TTC549 (cell line): ENCODE results near the gene SRGAP1.
"Not testable (repeated sequence)": the region's sequence is repeated elsewhere in the genome, so short reads cannot be mapped to it uniquely, and the experiment has no call there.

Source experiments
- FAIRE-seq: peaks from 2 replicates; lab custom pipeline; 2012; peaks lifted over from hg19 to GRCh38; lab: Jason Lieb, UNC

Gene SRGAP1

DNA sequence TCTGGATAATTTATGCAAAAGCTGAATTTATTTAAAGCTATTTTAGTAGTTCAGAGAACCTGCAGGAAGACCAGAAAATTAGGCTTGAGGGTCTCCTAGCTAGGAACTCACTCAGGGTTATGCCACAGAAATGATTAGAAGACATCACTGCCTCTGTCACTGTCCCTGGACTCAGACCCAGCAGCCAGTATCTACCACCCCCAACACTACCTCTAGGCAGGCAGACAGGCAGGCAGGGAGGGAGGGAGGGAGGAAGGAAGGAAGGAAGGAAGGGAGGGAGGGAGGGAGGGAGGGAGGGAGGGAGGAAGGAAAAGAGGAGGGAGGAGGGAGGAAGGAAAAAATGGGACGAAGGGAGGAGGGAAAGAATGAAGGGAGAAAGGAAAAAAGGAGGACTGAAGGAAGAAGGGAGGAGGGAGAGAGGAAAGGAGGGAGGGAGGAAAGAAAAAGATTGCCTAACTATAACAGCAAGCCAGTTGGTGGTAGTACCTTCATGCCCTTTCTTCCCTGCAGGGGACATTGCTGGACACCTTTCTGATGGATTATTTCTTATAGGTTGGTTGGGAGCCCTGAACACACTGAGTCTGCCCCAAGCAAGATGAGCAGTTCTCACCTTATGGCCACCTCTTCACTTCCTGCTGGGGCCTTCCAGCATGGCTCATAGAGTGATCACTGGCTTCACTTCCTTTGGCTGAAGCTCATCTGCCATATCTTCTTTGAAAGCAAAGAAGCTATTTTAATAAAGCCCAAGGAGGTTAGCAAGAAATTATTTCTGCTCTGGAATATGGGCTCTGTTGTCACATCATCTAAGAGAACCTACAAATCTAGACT is 327.9 kb downstream of the SRGAP1 start:
- FAIRE-seq: no peak

DNA sequence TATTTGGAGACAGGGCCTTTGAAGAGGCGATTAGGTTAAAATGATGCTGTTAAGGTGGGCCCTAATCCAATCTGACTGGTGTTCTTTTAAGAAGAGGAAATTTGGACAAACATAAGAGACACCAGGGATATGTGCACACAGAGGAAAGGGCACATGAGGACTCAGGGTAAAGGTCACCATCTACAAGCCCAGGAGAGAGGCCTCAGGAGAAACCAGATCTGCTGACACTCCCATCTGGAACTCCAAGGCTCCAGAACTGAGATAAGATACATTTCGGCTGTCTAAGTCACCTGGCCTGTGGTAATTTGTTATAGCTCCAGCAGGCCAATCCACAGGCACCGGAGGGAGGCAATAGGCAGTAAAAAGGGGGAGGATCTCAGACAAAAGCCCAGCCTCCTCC is 329.0 kb downstream of the SRGAP1 start:
- no peak for FAIRE-seq

DNA sequence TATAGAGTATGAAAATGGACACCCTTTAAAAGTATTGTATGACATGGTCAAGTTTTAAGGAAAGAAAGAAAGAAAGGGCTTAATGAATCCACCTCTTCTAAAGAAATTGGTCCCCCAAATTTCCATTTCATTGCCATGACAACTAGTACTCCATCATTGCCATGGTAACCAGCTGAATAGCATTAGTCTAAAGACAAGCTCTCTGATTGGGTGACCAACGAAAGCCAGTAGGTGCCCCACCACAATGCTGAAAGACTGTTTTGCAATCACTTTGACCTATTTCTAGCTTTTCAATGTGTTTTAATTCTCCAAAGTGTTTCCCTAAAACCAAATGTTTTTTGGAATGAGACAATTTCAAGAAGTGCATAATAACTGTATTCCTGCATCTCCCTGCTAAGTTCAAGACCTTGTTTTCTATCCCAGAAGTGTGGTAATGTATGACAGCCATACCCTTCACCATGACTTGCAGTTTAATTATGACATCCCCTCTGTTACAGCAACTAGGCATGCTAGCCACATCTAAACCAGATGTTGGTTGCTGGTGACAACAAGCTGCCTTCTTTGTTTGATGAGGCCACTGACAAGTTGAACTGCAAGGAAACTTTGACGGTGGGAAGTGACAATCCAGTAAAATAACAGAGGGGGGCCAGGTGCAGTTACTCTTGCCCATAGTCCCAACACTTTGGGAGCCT is 330.9 kb downstream of the SRGAP1 start:
- no peak for FAIRE-seq

DNA sequence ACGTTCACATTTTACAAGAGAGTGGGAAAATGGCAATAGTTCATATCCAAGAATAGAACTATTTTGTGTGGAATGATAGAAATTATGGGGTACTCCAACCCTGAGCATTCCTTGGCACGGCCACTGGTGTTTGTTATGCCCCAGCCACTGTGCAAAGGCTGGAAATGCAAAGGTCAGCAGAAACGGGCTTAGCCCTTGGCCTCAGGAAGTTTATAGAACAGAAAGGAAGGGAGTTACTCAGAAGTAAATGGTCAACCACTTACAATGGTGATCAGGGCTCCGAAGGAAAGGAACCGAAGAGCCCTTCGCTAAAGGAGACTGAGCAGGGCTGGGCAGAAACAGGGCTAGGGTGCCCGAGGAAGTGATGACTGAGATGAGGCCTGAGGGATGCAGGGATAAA is 332.5 kb downstream of the SRGAP1 start:
- FAIRE-seq: no peak

DNA sequence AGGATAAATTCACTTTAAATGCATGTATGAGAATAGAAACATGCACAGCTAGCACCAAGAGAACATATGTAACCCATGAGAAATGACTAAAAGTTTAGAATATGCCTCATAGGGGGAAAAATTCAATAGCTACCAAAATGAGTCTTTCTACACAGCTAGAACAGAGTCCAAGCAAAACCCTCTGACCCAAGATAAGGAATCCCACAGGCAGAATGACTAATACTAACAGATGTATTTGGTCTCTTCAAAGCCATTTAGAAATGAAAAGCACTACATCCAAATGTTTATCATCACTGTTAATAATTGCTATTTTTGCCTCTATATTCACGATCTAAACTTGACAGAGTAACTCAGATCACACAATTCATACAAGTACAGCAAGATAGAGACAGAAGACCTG is 333.6 kb downstream of the SRGAP1 start:
- FAIRE-seq: no peak

DNA sequence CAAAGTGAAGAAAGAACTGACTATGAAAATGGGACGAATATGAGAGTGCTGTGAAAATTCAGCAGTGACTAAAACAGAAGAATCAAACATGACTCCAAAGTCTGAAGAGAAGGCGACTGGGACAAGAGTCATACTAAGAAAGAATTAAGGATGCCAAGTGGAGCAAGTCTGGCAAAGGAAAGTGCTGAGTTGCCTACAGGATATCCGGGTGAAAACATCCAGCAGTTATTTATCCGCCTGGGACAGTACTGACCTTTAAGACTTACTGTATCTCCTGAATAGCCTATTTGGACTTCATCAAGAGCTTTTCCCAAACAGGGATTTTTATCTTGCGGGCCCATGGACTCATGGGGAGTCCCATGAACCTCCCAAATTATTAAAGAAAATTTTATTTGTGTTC is 336.5 kb downstream of the SRGAP1 start:
- no peak for FAIRE-seq

DNA sequence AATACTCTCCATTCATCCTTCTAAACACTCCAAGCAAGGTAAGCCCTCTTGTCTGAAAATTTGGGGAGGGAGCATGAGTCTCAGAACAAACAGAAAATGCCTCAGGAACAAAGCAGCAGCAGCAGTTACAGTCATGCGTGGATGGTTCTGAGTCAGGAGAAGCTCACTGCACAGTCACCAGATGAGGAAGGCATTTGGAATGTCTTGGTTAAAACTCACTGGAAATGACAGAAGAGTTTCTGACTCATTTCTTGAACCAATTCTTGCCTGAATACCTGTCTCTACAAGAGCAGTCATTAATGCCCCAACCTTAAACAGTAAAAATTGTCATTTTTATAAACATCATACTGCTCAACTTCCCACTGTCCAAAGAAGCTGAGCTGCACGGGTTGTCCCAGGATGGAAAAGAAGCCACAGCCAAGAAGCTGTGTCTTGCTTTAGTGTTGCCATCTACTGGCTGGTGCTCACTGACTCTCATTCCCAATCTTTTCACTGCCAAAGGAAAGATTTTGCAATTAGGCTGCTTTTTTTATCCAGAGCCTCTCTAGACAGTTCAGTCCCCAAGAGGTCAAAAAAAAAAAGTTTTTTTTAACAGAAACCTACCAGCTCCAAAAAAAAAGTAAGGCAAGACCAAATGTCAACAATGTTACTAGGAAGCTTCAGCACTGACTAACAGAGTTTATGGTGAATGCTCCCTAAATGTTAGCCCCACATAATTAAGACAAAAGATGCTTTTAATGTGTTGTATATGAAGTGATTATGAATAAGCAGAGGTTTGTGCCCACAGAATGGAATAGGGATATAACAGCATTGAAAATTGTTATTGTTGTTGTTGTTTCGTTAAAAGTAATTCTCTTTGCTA is 337.2 kb downstream of the SRGAP1 start:
- peak; percentile 86 for FAIRE-seq

DNA sequence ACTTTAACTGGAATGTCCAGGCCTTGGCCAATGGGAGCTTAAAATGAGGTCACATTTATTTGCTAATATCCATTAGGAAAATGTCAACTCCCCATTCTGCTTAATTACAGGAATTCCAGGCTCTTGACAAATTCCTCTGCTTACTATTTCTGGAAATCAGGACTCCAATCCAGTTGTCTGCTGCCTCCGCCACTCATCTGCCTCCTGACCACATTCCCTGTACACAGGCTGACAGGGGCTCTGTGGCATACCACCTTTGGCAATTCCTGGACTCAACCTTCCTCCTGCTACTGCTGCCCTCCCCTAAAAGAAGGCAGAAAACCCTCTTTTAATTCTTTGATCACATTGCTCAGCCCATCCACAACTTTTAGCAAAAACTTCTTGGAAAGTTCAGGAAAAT is 339.7 kb downstream of the SRGAP1 start:
- FAIRE-seq: no peak

DNA sequence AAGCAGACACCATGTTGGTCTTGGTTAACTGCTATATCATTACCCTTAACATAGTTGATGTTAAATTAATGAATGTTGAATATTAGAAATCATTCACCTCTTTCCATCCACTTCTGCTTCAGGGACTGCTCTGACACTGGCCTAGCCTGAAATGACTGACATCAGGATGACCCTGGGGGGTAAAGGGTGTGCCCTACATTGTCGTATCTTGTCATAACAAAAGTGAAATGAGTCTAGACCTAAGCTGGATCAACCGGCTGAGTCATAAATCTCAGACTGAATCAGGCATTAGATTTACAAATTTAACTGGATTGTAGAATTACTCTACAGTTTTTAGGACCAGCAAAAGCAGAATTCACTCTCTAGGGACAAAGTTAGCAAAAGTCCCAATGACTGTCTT is 342.3 kb downstream of the SRGAP1 start:
- no peak for FAIRE-seq

DNA sequence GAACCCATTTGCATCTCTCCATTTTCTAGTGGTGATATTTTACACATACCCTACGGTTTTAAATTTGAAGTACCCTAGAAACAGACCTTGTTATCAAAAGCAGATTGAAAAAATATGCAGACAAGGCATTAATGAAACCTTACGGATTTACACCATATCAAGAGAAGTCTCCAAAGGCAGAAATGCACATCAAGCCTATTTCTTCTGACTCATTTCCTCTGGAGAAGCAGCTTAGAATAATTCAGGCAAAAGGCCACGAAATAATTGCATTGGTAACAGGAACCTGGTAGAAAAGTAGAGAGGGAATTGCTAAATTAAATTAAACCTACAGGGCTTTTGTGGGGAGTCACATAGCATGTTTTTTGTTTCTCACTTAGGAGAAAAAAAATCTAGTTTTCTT is 342.9 kb downstream of the SRGAP1 start:
- no peak for FAIRE-seq

DNA sequence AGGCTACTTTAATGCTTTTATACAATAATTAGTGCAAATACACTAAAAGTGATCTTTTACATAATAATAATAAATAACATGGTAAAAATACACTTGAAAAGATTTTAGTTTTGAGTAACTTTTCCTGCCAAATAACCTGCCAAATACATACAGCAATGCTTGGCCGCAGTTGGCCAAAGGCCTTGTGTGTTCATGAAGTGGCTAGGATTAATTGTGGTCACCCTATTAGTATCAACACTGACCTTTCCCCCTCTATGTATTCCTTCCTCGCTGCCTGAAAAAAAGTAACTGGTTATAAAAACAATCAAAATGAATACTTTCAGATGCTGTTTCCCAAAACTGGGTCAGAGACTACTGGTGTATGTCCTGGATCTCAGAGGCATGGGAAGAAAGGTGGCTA is 343.3 kb downstream of the SRGAP1 start:
- FAIRE-seq: no peak

DNA sequence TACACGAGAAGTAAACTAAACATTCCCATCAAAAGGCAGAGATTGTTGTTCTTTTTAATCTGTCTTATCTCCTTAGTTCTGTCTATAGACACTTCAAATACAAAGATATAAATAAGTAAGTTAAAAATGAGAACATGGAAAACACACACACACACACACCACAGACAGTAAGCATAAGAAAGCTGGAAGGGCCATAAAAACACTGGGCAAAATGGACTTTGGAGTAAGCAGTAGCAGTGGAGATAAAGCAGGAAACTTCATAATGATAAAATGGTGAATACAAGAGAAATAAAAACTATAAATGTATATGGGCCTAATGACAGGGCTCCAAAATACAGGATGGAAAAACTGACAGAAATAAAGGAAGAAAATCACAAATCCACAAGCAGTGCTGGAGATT is 345.0 kb downstream of the SRGAP1 start:
- FAIRE-seq: no peak

DNA sequence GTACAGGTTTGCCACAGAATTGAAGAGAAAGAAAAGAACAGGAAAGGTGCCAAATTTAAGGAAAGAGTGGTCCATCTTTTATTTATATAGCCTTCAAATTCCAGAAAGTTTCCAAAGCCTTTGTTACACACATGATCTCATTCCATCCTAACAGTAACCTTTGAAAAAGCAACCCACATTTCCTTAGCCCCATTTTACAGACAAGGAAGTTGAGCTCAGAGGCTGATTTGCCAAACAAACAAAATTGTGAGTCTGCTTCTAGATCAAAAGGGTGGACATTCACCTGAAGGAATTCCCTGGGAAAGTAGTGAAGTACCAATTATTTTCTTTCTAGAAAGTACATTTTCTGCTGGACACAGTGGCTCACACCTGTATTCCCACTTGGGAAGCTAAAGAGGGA is 345.6 kb downstream of the SRGAP1 start:
- FAIRE-seq: no peak

DNA sequence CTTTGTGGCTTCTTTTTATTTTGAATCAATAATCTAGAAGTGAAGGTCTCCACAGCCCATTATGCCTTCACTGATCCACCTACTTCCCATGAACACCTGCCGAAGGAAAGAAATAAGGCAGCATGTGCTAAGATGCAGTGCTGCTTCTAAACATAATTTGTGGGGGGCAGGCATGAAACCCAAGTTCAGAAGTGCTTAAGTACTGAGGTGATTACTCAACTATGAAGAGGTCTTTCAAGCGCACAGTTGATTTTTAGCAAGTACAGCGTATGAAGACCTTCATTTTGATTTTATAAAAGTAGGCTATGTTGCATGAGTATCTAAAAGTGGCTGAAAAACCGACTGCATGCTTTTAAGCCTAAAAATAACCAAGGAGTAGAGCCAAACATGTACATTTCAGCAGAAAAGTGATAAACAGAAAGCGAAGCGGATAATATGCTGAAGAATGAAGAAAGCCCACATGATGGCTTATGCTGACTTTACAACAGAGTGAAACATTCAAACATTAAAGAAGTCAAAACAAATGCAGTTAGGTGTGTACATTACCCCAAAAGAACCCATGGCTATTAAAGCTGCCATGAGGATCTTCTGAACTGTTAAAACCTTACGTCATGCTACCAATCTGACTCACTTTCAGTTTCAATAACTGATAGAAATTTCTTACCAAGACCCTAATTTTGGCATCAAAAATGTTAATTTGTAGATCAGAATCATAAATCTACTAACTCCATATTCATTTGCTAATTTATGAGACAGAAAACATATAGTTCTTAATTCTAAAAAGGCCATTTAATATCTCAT is 348.3 kb downstream of the SRGAP1 start:
- FAIRE-seq: no peak

DNA sequence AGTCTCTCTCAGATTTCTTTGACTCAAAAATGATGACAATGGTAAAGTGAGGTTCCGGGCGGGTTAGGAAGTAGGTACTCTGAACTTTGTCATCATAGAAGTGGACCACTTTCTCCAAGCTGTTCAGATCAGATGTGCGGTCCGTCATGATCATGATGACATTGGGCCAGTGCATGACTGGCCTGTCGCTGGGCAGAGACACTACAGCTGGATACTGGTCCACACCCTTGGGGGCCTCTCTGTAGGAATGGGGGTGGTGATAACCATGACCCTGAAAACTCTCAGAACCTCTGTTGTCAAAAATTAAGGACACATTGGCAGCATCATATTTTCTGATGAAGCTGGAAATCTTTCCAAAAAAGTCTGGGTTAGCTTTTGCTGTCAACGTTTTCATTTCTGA is 349.4 kb downstream of the SRGAP1 start:
- FAIRE-seq: no peak

DNA sequence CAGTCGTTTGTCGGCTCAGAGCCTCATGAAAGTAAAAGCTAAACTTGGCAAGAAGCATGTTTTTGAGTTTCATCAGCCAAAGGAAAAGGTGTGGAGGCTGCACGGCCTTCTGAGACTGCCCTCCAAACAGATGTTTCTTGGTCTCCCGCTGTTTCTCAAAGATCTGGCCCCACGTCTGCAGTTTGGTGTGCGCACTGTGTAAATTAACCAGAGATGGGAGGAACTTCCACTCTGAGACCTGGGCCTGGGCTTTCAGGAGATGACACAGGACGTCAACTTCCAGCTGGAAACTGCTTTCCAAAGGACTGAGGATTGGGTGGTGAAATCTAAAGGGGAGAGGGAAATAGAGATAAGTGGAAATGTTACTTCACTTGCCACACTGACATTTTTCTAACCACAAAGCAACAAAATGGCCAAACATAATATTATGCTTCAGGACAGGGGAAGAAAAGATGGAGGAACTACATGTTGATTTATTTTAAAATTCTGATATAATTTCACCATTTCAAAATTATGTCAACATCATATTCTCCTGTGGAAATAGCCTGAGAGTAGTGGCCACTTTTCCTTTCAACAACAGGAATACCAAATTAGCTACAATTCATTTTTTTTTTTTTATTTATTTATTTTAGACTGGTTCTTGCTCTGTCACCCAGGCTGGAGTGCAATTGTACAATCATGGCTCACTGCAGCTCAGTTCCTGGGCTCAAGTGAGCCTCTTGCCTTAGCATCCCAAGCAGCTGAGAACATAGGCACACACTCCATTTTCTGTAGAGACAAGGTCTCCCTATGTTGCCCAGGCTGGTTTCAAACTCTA is 350.0 kb downstream of the SRGAP1 start:
- no peak for FAIRE-seq

DNA sequence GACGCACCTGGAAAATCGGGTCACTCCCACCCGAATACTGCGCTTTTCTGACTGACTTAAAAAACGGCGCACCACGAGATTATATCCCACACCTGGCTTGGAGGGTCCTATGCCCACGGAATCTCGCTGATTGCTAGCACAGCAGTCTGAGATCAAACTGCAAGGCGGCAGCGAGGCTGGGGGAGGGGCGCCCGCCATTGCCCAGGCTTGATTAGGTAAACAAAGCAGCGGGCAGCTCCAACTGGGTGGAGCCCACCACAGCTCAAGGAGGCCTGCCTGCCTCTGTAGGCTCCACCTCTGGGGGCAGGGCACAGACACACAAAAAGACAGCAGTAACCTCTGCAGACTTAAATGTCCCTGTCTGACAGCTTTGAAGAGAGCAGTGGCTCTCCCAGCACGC is 351.3 kb downstream of the SRGAP1 start:
- not testable (repeated sequence) for FAIRE-seq

DNA sequence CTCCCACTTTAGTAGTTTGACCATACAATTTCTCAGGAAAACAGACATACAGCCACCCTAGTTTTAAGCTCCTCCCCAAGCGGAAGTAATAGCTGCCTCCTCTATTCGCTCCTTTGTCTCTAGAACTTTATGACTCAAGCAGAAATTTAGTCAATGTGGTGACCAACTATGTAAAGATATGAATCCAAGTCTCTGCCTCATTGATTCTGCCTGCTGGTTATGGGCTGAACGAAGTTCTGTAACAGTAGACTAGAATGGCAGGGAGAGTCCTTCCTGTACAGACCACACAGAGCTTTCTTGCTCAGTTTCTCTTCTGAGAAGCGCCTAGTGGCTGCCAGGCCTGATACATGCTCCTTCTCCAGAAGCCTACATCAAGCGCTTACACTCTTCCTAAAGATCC is 358.5 kb downstream of the SRGAP1 start:
- no peak for FAIRE-seq

DNA sequence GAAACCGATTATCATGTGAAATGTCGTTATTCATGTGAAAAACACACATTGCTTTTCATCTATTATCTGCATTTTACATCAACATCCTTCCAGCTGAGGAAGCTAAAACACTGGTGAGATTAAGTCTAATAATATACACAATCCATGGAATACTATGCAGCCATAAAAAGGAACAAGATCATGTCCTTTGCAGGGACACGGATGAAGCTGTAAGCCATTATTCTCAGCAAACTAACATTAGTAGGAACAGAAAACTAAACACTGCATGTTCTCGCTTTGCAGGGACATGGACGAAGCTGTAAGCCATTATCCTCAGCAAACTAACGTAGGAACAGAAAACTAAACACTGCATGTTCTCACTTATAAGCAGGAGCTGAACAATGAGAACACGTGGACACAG is 359.3 kb downstream of the SRGAP1 start:
- FAIRE-seq: no peak

DNA sequence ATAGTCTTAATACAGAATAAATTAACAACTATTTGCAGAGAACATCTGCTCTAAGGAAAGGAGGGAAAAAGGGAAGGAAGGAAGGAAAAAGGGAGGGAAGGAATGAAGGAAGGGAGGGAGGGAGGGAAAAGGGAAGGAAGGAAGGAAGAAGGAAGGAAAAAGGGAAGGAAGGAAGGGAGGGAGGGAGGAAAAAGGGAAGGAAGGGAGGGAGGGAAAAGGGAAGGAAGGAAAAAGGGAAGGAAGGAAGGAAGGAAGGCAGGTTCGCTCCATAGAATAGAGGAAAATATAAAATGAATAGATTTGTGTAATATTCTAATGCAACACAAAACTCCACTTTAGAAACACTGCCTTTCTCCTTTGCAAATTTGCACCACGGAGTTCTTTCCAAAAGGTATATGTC is 361.0 kb downstream of the SRGAP1 start:
- FAIRE-seq: no peak

DNA sequence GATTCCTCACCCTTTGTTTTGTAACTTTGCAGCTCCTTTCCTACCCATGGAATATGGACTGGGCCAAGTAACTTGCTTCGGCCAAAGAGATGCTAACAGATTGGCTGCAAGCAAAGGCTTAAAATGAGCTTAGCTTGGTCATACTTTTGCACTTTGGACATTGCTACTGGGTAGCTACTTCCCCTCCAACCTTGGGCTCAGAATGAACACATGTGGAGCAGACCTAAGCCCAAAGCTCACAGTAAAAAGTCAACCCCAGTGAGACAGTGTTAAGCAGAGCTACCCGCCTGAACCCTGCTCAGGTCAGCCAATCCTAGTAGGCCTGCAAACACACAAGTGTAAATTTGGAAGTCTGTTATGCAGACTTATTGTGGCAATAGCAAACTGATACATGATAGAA is 363.0 kb downstream of the SRGAP1 start:
- FAIRE-seq: no peak
